Measurements from ENCODE around the gene USP7.

- TF ChIP-seq CTCF (IDR thresholded peaks at IDR 0.05; ENCODE audit: low read length) (no peak), EZH2 (optimal IDR thresholded peaks at IDR 0.05; ENCODE audit: low read depth, low read length) (no peak), EZH2phosphoT487 (IDR thresholded peaks at IDR 0.05; ENCODE audit: low read length) (no peak)
Observed at GRCh38 chr16:8866884-8867215, 96.9 kb downstream of the USP7 start.
